ENCODE results near the gene SYT2. TPM values are rescaled to one million over a fixed set of nuclear protein-coding genes. Genes with fewer than 3 reads are reported as not detected.
A peak's percentile ranks its signal among the peaks of the same experiment; 100 is the strongest.

Gene SYT2
- total and polyA plus RNA-seq, 2 of the 13 experiments (the other 11 are each of a cell fraction or from before 2014, with no cell fraction given): not detected

- TF ChIP-seq ZNF280B (CRISPR knock-in tag; IDR thresholded peaks at IDR 0.05; ENCODE audit: borderline replicate concordance) (no peak), ZNF572 (CRISPR knock-in tag; IDR thresholded peaks at IDR 0.05) (no peak), THAP7 (CRISPR knock-in tag; IDR thresholded peaks at IDR 0.05) (no peak), HNF1A (IDR thresholded peaks at IDR 0.05; ENCODE audit: low read depth) (no peak), HNF1A (CRISPR knock-in tag; IDR thresholded peaks at IDR 0.05; ENCODE audit: borderline replicate concordance) (no peak), MBD4 (IDR thresholded peaks at IDR 0.05; ENCODE audit: borderline replicate concordance, low read length) (no peak), POLR2A (IDR thresholded peaks at IDR 0.05; ENCODE audit: insufficient read depth in 1 of 2, low read depth in 2 of 2, low read length in 2 of 2) (no peak), KMT2B (CRISPR knock-in tag; IDR thresholded peaks at IDR 0.05) (peak; percentile 83), ZEB1 (IDR thresholded peaks at IDR 0.05; ENCODE audit: insufficient replicate concordance, low read depth) (no peak), ZNF713 (CRISPR knock-in tag; IDR thresholded peaks at IDR 0.05) (no peak), CENPX (CRISPR knock-in tag; IDR thresholded peaks at IDR 0.05) (no peak), RORA (CRISPR knock-in tag; IDR thresholded peaks at IDR 0.05) (no peak), PRMT3 (CRISPR knock-in tag; IDR thresholded peaks at IDR 0.05; ENCODE audit: borderline replicate concordance, low read depth) (0 out of 2 replicates have a peak, but pooled peaks have one; percentile 50), TEF (CRISPR knock-in tag; IDR thresholded peaks at IDR 0.05) (peak; percentile 73; the same call in 1 of the 2 replicates), ZNF816 (CRISPR knock-in tag; IDR thresholded peaks at IDR 0.05; ENCODE audit: borderline replicate concordance) (0 out of 2 replicates have a peak, but pooled peaks have one; percentile 39), ZNF296 (CRISPR knock-in tag; conservative IDR thresholded peaks at IDR 0.05) (no peak), ZNF124 (CRISPR knock-in tag; IDR thresholded peaks at IDR 0.05) (peak; percentile 83; the same call in 1 of the 2 replicates), JUN (CRISPR knock-in tag; IDR thresholded peaks at IDR 0.05) (no peak), TFE3 (CRISPR knock-in tag; IDR thresholded peaks at IDR 0.05) (peak; percentile 79), SMAD1 (CRISPR knock-in tag; IDR thresholded peaks at IDR 0.05; ENCODE audit: borderline replicate concordance, low read depth) (no peak)
Measured at GRCh38 chr1:202692959-202693555, 17.2 kb downstream of the SYT2 start (continued).
